Superior temporal gyrus (tissue), 1 donor: ENCODE results near the gene SHISAL1.

ENCODE experiments used
- DNase-seq: peaks from one replicate; pipeline ENCODE4 v3.0.0-alpha.2; 2016; ENCODE audit errors: extremely low spot score

SHISAL1 gene

GRCh38 chr22:44210722-44211121, 102.0 kb downstream of the SHISAL1 start:
- DNase-seq = no peak

GRCh38 chr22:44209343-44209742, 103.4 kb downstream of the SHISAL1 start:
- no peak for DNase-seq

GRCh38 chr22:44207981-44208317, 104.8 kb downstream of the SHISAL1 start:
- no peak for DNase-seq

- DNase-seq = no peak
Measured at GRCh38 chr22:44207173-44207980, 105.4 kb downstream of the SHISAL1 start.

GRCh38 chr22:44206696-44207095, 106.1 kb downstream of the SHISAL1 start:
- DNase-seq = no peak

- no peak for DNase-seq
Measured at GRCh38 chr22:44206330-44206645, 106.5 kb downstream of the SHISAL1 start.

GRCh38 chr22:44205516-44206329, 107.0 kb downstream of the SHISAL1 start:
- DNase-seq = no peak

- DNase-seq = no peak
Measured at GRCh38 chr22:44204739-44205515, 107.8 kb downstream of the SHISAL1 start.

- no peak for DNase-seq
Measured at GRCh38 chr22:44203203-44203602, 109.5 kb downstream of the SHISAL1 start.

- DNase-seq = peak; percentile 33
Measured at GRCh38 chr22:44202261-44202789, 110.4 kb downstream of the SHISAL1 start.

- DNase-seq = no peak
Measured at GRCh38 chr22:44201665-44202064, 111.1 kb downstream of the SHISAL1 start.

GRCh38 chr22:44200855-44201550, 111.7 kb downstream of the SHISAL1 start:
- no peak for DNase-seq

- DNase-seq = no peak
Measured at GRCh38 chr22:44200451-44200850, 112.3 kb downstream of the SHISAL1 start.

- DNase-seq = no peak
Measured at GRCh38 chr22:44199866-44200265, 112.9 kb downstream of the SHISAL1 start.

GRCh38 chr22:44199164-44199563, 113.6 kb downstream of the SHISAL1 start:
- no peak for DNase-seq

- no peak for DNase-seq
Measured at GRCh38 chr22:44197271-44197670, 115.5 kb downstream of the SHISAL1 start.

GRCh38 chr22:44196731-44197131, 116.0 kb downstream of the SHISAL1 start:
- DNase-seq = no peak

GRCh38 chr22:44196241-44196640, 116.5 kb downstream of the SHISAL1 start:
- no peak for DNase-seq

- no peak for DNase-seq
Measured at GRCh38 chr22:44195189-44195871, 117.4 kb downstream of the SHISAL1 start.

GRCh38 chr22:44194569-44194968, 118.2 kb downstream of the SHISAL1 start:
- no peak for DNase-seq
